Psoas muscle (tissue), 8 donors: ENCODE data around the gene OBSCN. TPM values are rescaled to one million over a fixed set of nuclear protein-coding genes. Genes with fewer than 3 reads are reported as not detected.
A peak's percentile ranks its signal among the peaks of the same experiment; 100 is the strongest.

Experiments
- ATAC-seq, 4 donors: fragments of 200-7000 bp; cut with Tn5 transposase; one replicate each; pipeline ENCODE4 v1.9.1; 2020; ENCODE audit warnings: moderate library complexity in 3 of 4, mild to moderate bottlenecking in 2 of 4
- DNase-seq, 2 donors: peaks; one replicate each; pipeline ENCODE4 v3.0.0-alpha.2; 2020
- H3K27ac ChIP-seq: fragments of 200-600 bp; one replicate; pipeline ENCODE4 v1.8.0; 2022
- H3K27me3 ChIP-seq, 3 donors: fragments of 200-600 bp in 1 of 3; one replicate each; pipeline versions ENCODE4 v1.6.1 to v1.8.0; 2013 to 2022; ENCODE audit warnings: low read length in 2 of 3, mild to moderate bottlenecking in 2 of 3, moderate library complexity in 1 of 3; ENCODE audit not compliant: insufficient read depth in 3 of 3
- H3K36me3 ChIP-seq, 2 donors: fragments of 200-600 bp in 1 of 2; one replicate each; pipeline versions ENCODE4 v1.6.1 to v1.8.0; 2013 to 2022; ENCODE audit warnings: low read depth in 1 of 2, mild to moderate bottlenecking in 1 of 2, moderate library complexity in 1 of 2; ENCODE audit not compliant: insufficient read depth in 1 of 2
- H3K4me1 ChIP-seq: fragments of 200-600 bp; one replicate; pipeline ENCODE4 v1.8.0; 2022
- H3K4me3 ChIP-seq: fragments of 200-600 bp; one replicate; pipeline ENCODE4 v1.8.0; 2022; ENCODE audit warnings: mild to moderate bottlenecking
- H3K9me3 ChIP-seq: fragments of 200-600 bp; one replicate; pipeline ENCODE4 v1.8.0; 2022
- WGBS, 3 donors: extraction: QIAGEN DNeasy Blood & Tissue Kit; methylation state at CpG; one replicate each; pipeline versions ENCODE4 v1.1.6 to v1.1.7; 2013; 5-methylcytosine and 5-hydroxymethylcytosine counted together
- intact Hi-C, 2 donors: fragments of 100-400 bp; cut with DNase I; formaldehyde crosslinking; loops; one replicate each; pipeline versions ENCODE4 v1.11.0 to v1.14.2; 2022
- polyA plus RNA-seq, 3 donors: library from polyadenylated mRNA; stranded (reverse); fragments of 200-250 nt; gene quantifications; one replicate each; pipeline ENCODE4 v1.2.3, GENCODE V29; 2013
- total RNA-seq, 4 donors: library from RNA; stranded (reverse); fragmentation: NEBNext Ultra II Directional in 2 of 4; extraction: Animal tissue kit (Norgen Biotek cat#: 25700) in 2 of 4; gene quantifications; one replicate each; pipeline versions ENCODE4 v1.2.1 to v1.2.4, GENCODE V29; 2021 to 2023
- TF ChIP-seq, protein P1 (sequence below): fragments of 200-600 bp; IDR thresholded peaks from one replicate; pipeline ENCODE4 v1.8.0; 2022; ENCODE audit warnings: antibody characterized with exemption
- donor health status: healthy with polysubstance abuse.
- donor health status: DM: no; HTN: no; CAD: no; lungs with moderate emphysema.
- donor health status: Bipolar disorder and iron deficiency.
- donor health status: healthy.
- donor health status: DM: yes; HTN: yes; CAD: no.
- donor health status: DM: no; HTN: no; CAD: no.
- donor health status: DM: no; HTN: no; CAD: no.
- donor health status: DM: yes; HTN: yes; CAD: no.

Gene OBSCN
- total and polyA plus RNA-seq, 7 donors = 397 to 1,869 (median 1,061) TPM

DNA sequence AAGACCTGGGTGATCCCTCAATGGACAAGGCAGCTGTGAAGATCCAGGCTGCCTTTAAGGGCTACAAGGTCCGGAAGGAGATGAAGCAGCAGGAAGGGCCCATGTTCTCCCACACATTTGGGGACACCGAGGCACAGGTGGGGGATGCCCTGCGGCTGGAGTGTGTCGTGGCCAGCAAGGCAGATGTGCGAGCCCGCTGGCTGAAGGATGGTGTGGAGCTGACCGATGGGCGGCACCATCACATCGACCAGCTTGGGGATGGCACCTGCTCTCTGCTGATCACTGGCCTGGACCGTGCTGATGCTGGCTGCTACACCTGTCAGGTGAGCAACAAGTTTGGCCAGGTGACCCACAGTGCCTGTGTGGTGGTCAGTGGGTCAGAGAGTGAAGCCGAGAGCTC is 113.6 kb downstream of the OBSCN start:
- 97 to 98% (median 98%) methylated on average over 11 of the region's 11 CpGs for WGBS, 3 donors
- intact Hi-C loops = no loop called here
- peaks cover 9 to 100% of the 10 kb centered on the region in 2 donors for H3K36me3 ChIP-seq

DNA sequence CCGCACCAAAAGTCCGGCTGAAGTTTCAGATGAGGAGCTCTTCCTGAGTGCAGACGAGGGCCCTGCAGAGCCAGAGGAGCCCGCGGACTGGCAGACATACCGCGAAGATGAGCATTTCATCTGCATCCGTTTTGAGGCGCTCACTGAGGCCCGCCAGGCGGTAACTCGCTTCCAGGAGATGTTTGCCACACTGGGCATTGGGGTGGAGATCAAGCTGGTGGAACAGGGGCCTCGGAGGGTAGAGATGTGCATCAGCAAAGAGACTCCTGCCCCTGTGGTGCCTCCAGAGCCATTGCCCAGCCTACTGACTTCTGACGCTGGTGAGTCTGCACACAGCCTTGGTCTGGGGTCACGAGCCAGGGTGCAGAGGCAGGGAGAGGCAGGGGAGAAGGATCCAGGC is 114.1 kb downstream of the OBSCN start:
- intact Hi-C loops = no loop called here
- WGBS, 3 donors = 92 to 95% (median 94%) methylated on average over 15 of the region's 15 CpGs
- peaks cover 9 to 100% of the 10 kb centered on the region in 2 donors for H3K36me3 ChIP-seq

More for the DNA sequence above, 113.6 kb downstream of the OBSCN start:
- H3K27me3 ChIP-seq = no peaks in the 10 kb centered on the region
- DNase-seq (no peak), ATAC-seq (no peak)
- TF ChIP-seq, protein P1, sequence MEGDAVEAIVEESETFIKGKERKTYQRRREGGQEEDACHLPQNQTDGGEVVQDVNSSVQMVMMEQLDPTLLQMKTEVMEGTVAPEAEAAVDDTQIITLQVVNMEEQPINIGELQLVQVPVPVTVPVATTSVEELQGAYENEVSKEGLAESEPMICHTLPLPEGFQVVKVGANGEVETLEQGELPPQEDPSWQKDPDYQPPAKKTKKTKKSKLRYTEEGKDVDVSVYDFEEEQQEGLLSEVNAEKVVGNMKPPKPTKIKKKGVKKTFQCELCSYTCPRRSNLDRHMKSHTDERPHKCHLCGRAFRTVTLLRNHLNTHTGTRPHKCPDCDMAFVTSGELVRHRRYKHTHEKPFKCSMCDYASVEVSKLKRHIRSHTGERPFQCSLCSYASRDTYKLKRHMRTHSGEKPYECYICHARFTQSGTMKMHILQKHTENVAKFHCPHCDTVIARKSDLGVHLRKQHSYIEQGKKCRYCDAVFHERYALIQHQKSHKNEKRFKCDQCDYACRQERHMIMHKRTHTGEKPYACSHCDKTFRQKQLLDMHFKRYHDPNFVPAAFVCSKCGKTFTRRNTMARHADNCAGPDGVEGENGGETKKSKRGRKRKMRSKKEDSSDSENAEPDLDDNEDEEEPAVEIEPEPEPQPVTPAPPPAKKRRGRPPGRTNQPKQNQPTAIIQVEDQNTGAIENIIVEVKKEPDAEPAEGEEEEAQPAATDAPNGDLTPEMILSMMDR = no peak
- H3K4me3 ChIP-seq = no peak overlapping the region
- peaks cover 11% of the 10 kb centered on the region for H3K4me1 ChIP-seq
- H3K9me3 ChIP-seq = no peaks in the 10 kb centered on the region
- no peak overlapping the region for H3K27ac ChIP-seq

DNA sequence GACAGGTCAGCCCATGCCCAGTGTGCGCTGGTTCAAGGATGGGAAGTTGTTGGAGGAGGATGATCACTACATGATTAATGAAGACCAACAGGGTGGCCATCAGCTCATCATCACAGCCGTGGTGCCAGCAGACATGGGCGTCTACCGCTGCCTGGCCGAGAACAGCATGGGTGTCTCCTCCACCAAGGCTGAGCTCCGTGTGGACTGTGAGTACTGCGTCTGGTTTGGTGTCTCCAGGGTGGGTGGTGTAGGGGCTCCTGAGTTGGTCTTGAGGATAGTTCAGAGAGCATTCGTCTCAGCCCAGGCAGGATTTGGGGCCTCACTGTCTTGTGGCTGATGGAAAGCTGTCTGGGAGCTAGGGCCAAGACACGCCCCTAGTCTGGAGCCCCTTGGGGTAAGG is 115.6 kb downstream of the OBSCN start:
- Histone ChIP-seq H3K4me1 (peaks cover 29% of the 10 kb centered on the region), H3K27me3 (no peaks in the 10 kb centered on the region), H3K36me3 (peaks cover 9 to 100% of the 10 kb centered on the region in 2 donors), H3K27ac (no peak overlapping the region), H3K9me3 (no peaks in the 10 kb centered on the region), H3K4me3 (no peak overlapping the region)
- intact Hi-C loops = no loop called here
- WGBS, 3 donors = 93 to 97% (median 94%) methylated on average over 9 of the region's 9 CpGs
- TF ChIP-seq, protein P1 = no peak
- no peak for ATAC-seq
- no peak for DNase-seq

More for the DNA sequence above, 114.1 kb downstream of the OBSCN start:
- H3K4me1 ChIP-seq = peaks cover 14% of the 10 kb centered on the region
- ATAC-seq = no peak
- no peak overlapping the region for H3K27ac ChIP-seq
- H3K4me3 ChIP-seq = no peak overlapping the region
- no peaks in the 10 kb centered on the region for H3K9me3 ChIP-seq
- TF ChIP-seq, protein P1 = no peak
- peak in 1 of 2 donors; percentile 44 for DNase-seq
- no peaks in the 10 kb centered on the region for H3K27me3 ChIP-seq

DNA sequence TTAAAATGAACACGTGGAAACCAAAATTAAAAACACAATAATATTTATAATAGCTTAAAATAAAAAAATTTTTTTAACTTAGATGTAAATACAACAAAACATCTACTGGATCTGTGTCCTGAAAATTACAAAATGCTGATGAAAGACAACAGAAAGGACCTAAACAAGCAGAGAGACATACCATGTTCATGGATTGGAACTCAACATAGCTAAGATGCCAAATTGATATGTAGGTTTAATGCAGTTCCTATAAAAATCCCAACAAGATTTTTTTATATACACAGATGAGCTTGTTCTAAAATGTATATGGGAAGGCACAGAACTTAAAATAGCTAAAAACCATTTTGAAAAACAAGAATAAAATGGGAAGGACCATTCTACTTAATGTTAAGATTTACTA is 117.4 kb downstream of the OBSCN start:
- 76 to 84% (median 76%) methylated on average over 1 of the region's 1 CpG for WGBS, 3 donors
- ATAC-seq = no peak
- Histone ChIP-seq H3K36me3 (peaks cover 9 to 98% of the 10 kb centered on the region in 2 donors), H3K4me1 (peaks cover 36% of the 10 kb centered on the region), H3K4me3 (no peak overlapping the region), H3K9me3 (no peaks in the 10 kb centered on the region), H3K27ac (no peak overlapping the region), H3K27me3 (no peaks in the 10 kb centered on the region)
- TF ChIP-seq, protein P1 = no peak
- no peak for DNase-seq
- intact Hi-C loops = no loop called here

DNA sequence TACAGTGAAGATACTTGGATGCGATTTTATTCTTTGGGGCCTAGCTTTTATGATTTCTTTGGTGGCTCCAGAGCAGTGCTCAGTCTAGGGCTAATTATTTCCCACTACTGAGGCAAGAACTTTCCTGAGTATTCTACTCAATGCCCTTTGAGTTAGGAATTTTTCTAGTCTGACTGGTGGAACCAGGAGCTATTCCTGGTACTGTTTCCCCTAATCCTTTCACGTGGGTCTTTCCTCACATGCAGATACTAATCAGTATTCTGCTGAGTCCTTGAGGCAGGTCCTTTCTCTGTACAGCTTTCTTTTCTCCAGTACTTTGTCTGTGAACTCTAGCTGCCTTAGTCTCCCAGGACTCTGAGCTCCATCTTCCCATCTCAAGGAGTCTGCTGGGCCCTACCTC is 122.0 kb downstream of the OBSCN start:
- DNase-seq = no peak
- Histone ChIP-seq H3K27ac (no peak overlapping the region), H3K27me3 (no peaks in the 10 kb centered on the region), H3K9me3 (no peaks in the 10 kb centered on the region), H3K36me3 (peaks cover 5 to 93% of the 10 kb centered on the region in 2 donors), H3K4me3 (no peak overlapping the region), H3K4me1 (peaks cover 39% of the 10 kb centered on the region)
- intact Hi-C loops = no loop called here
- TF ChIP-seq, protein P1 = no peak
- 60 to 69% (median 61%) methylated on average over 2 of the region's 2 CpGs for WGBS, 3 donors
- ATAC-seq = peak in 2 of 4 donors; percentile 0 to 11
